GM18867 (cell line): ENCODE measurements around the gene ZYG11B.
"Not testable (repeated sequence)": the region's sequence is repeated elsewhere in the genome, so short reads cannot be mapped to it uniquely, and the experiment has no call there.

Experiments
- ATAC-seq: cut with Tn5 transposase; IDR thresholded peaks from one replicate; pipeline ENCODE4 v1.9.1; 2021; ENCODE audit warnings: mild to moderate bottlenecking, moderate library complexity; ENCODE audit not compliant: unreplicated experiment

ZYG11B gene

GRCh38 chr1:52751589-52752483 lies 25.6 kb downstream of the ZYG11B start:
- no peak for ATAC-seq

DNA sequence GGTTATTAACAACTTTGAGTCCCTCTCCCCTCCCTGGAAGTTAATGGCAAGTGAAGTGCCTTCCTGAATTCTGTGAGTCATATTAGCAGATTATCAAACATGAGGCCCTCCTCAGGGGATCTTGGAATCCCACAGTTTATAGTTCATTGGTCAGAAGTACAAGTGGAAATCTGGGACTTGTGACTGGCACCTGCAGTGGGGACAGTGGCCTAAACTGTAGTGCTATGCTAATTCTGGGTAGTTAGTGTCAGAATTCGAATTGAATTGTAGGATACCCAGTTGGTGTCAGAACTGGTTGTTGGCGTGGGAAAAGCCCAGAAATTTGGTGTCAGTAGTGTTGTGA lies 26.2 kb downstream of the ZYG11B start:
- no peak for ATAC-seq

DNA sequence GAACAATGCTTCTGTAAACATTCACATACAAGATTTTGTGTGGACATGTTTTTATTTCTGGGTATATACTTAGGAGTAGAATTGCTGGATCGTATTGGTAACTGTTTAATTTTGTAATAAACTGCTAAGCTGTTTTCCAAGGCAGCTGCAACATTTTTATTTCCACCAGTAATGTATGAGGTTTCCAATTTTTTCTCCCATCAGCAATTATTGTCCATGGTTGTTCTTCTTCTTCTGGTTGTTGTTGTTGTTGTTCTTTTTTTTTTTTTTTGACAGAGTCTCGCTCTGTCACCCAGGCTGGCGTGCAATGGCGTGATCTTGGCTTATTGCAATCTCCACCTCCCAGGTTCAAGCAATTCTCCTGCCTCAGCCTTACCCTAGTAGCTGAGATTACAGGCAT lies 26.9 kb downstream of the ZYG11B start:
- ATAC-seq = no peak

DNA sequence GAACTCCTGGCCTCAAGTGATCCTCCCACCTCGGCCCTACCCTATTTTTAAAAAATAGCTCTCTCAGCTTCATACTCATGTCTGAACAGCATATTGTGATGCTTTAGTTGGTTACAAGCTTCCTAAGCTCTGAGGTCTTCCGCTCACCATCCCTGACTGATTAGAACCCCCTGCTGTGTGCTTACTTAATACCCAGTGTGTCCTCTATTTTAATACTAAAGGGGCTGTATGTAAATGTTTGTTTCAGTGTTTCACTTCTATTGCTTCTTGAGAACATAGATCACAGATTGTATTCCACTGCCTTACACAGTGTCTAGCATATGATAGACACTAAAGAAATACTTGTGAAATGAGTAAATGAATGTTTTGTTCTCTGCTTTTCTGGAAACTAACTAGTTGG lies 29.8 kb downstream of the ZYG11B start:
- no peak for ATAC-seq

GRCh38 chr1:52759908-52760307 lies 33.7 kb downstream of the ZYG11B start:
- no peak for ATAC-seq

DNA sequence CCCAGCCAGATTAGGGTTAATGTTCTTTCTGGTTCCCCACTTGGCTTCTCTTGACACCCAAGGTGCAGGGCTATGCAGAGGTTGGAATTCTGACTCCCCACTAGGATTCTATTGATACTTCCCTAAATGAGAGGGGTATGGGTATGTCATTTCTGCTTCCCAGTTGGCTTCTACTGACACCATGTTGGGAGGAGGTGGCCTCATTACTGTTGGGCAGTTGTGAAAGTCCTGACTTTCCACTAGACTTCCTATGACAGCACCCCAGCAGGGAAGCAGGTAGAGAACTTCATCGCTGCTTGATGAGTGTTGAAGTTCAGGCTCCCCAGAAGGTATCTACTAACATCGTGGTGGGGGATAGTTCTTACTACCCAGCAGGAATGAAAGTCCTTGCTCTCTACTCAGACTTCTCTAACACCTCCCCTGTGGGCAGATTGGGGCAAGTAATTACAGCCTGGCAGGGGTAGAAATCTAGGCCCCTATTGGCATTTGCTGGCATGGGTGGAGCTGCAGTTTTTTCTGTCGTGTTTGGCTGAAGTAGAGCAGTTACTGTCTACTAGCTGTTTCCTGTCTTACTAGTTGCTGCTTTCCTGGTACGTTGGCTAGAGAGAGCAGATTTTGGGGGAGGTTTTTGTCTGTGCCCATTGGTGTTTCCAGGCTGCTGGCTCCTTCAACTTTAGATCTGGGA lies 41.5 kb downstream of the ZYG11B start:
- ATAC-seq = no peak

GRCh38 chr1:52769346-52770033 lies 43.2 kb downstream of the ZYG11B start:
- no peak for ATAC-seq

GRCh38 chr1:52771384-52771783 lies 45.1 kb downstream of the ZYG11B start:
- ATAC-seq = no peak

GRCh38 chr1:52786148-52786547 lies 59.9 kb downstream of the ZYG11B start:
- ATAC-seq = no peak

DNA sequence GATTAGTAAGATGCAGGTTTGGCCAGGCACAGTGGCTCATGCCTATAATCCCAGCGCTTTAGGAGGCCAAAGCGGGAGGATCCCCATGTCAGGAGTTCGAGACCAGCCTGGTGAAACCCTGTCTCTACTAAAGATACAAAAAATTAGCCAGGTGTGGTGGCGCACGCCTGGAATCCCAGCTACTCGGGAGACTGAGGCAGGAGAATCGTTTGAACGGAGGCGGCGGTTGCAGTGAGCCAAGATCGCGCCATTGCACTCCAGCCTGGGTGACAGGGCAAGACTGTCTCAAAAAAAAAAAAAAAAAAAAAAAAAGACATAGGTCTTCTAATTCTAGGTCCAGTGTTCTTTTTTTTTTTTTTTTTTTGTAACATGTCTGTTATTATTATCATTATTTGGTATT lies 64.2 kb downstream of the ZYG11B start:
- not testable (repeated sequence) for ATAC-seq

DNA sequence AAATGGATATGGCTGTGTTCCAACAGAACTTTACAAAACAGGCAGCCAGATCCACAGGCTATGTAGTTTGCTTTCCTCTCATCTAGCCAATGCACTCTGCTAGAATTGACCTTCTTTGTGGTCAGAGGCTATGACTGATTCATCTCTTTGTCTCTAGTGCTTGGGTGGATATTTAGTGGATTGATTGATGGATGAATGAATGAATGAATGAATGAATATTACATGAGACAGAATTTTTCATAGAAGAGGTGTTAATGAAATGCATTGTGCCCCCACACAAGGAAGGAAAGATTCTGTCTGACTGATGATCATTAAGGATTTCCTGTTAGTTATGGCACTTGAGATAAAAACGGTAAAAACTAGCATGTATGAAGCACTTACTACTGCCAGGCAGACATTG lies 65.8 kb downstream of the ZYG11B start:
- ATAC-seq = no peak

DNA sequence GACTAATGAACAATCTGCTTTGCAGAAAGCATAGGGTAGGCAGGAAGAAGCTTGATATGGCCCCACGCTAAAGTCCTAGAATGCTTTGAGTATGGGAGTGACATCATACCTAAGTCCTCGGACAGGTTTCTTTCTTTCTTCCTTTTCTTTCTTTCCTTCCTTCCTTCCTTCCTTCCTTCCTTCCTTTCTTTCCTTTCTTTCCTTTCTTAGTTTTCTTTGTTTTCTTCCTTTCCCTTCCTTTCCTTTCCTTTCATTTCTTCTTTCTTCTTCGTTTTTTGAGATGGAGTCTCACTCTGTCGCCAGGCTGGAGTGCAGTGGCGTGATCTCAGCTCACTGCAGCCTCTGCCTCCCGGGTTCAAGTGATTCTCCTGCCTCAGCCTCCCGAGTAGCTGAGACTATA lies 67.5 kb downstream of the ZYG11B start:
- ATAC-seq = not testable (repeated sequence)

GRCh38 chr1:52795464-52795863 lies 69.2 kb downstream of the ZYG11B start:
- no peak for ATAC-seq

DNA sequence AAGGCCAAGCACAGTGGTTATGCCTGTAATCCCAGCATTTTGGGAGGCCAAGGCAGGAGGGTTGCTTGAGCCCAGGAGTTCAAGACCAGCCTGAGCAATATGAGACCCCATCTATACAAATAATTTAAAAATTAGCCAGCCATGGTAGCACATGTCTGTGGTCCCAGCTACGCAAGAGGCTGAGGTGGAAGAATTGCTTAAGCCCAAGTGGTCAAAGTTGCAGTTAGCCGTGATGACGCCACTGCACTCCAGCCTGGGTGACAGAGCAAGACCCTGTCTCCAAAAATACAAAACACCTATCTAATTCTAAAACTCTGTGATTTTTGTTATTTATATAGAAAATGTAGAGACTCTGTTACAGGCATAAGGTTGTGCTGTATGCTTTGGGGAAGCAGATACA lies 72.1 kb downstream of the ZYG11B start:
- ATAC-seq = no peak

GRCh38 chr1:52801011-52801410 lies 74.8 kb downstream of the ZYG11B start:
- ATAC-seq = no peak

- ATAC-seq = not testable (repeated sequence)
These were observed 77.8 kb downstream of the ZYG11B start for GRCh38 chr1:52804083-52804482.

GRCh38 chr1:52814465-52814864 lies 88.2 kb downstream of the ZYG11B start:
- no peak for ATAC-seq

DNA sequence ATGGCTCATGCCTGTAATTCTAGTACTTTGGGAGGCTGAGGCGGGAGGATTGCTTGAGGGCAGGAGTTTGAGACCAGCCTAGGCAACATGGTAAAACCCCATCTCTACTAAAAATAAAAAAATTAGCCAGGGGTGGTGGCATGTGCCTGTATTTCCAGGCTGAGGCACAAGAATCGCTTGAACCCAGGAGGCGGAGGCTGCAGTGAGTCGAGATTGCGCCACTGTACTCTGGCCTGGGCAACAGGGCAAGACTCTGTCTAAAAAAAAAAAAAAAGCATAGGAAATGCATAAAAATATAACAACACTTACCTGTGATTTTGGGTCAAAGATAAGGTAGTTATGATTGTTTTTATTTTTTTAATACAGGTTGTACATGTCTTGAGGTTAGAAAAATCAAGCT lies 94.6 kb downstream of the ZYG11B start:
- not testable (repeated sequence) for ATAC-seq

GRCh38 chr1:52825868-52826267 lies 99.6 kb downstream of the ZYG11B start:
- ATAC-seq = no peak

DNA sequence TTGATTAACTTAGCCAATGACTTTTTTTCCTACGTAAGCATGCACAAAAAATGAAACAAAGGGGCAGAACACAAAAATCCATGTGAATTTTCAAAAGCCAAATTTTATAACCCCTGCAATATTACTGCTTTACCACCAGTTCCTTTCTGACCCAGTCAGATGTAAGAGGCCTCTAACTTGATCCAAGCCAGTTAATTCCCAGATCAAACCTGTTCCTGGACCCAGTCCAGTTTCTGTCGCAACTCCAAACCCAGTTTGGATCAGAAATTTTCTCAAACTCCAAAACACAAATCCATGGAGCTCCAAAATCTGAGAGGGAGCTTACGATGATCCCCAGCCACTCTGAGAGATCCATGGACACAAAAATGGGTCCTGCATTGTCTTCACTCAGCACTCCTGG lies 108.5 kb downstream of the ZYG11B start:
- no peak for ATAC-seq

DNA sequence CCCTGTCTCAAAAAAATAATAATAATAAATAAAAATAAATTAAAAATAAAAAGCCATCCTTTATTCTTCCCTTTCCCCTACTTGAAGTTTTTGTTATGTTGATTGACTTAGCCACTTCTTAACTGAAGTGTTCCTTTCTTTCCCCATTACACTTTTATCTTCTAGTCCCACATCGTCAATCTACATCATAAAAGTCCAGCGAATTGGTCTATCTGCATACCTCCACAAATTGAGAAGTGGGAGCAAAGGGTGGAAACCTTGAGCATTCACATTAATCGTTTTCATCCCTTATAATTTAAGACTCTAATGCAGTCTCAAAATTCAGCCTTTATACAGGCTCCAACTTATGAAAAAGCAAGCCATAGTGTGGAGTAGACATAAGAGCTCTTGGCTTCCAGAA lies 109.8 kb downstream of the ZYG11B start:
- ATAC-seq = no peak

DNA sequence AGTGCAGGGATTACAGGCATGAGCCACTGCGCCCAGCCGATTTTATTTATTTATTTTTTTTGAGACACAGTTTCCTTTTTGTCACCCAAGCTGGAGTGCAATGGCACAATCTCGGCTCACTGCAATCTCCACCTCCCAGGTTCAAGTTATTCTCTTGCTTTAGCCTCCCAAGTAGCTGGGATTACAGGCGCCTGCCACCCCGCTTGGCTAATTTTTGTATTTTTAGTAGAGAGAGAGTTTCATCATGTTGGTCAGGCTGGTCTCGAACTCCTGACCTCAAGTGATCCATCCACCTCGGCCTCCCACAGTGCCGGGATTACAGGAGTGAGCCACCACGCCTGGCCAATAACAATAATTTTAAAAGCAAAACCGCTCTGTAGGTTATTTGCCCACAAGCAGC lies 112.9 kb downstream of the ZYG11B start:
- ATAC-seq = not testable (repeated sequence)
